HEK293 (cell line): ENCODE data around the gene GAD1.

Source experiments
- CTCF ChIA-PET: fragments of 350-600 bp; formaldehyde crosslinking; extraction: SDS; loops from one replicate; lab custom pipeline; 2021; ENCODE audit warnings: antibody characterized with exemption; lab: Yijun Ruan, JAX
- POLR2A ChIA-PET: fragments of 300-600 bp; formaldehyde crosslinking; extraction: SDS; loops from one replicate; lab custom pipeline; 2020; ENCODE audit warnings: antibody characterized with exemption, inconsistent platforms; lab: Yijun Ruan, JAX
- H3K27ac ChIP-seq: fragments of 200-500 bp; sonication (Bioruptor generic); 2 replicates; pipeline ENCODE4 v1.5.1; 2014; ENCODE audit warnings: low read depth, low read length, control low read depth, inconsistent platforms; ENCODE audit errors: extremely low read depth
- H3K36me3 ChIP-seq, 2 experiments: fragments of 200-500 bp in 1 of 2; sonication (Bioruptor generic) in 1 of 2; 1 replicate in 1 of 2; 2 replicates in 1 of 2; pipeline ENCODE4 v1.5.1; 2014 to 2017; ENCODE audit warnings: inconsistent platforms in 2 of 2, low read length in 2 of 2; ENCODE audit not compliant: control insufficient read depth in 2 of 2, insufficient read depth in 1 of 2
- H3K4me1 ChIP-seq: fragments of 200-500 bp; sonication (Bioruptor generic); 2 replicates; pipeline ENCODE4 v1.5.1; 2014; ENCODE audit warnings: mild to moderate bottlenecking, low read length, inconsistent platforms; ENCODE audit not compliant: control insufficient read depth, insufficient read depth
- H3K4me3 ChIP-seq: 2 replicates; pipeline ENCODE4 v1.5.1; 2011; ENCODE audit warnings: low read depth, mild to moderate bottlenecking, control low read depth, low read length, moderate library complexity
- H3K9me3 ChIP-seq: fragments of 200-500 bp; sonication (Bioruptor generic); 2 replicates; pipeline ENCODE4 v1.5.1; 2014; ENCODE audit warnings: low read depth, low read length, inconsistent platforms; ENCODE audit not compliant: control insufficient read depth, insufficient read depth
- KLF1 ChIP-seq: fragments of 450-650 bp; formaldehyde crosslinking; IDR thresholded peaks from 2 replicates; pipeline ENCODE4 v1.5.1; 2016; ENCODE audit warnings: missing biosample characterization, missing genetic modification characterization
- KLF7 ChIP-seq: fragments of 450-650 bp; formaldehyde crosslinking; IDR thresholded peaks from 2 replicates; pipeline ENCODE4 v1.5.1; 2016; ENCODE audit warnings: missing biosample characterization, missing genetic modification characterization, borderline replicate concordance
- PRDM1 ChIP-seq: fragments of 450-650 bp; formaldehyde crosslinking; IDR thresholded peaks from 2 replicates; pipeline ENCODE4; 2016; ENCODE audit warnings: missing biosample characterization, missing genetic modification characterization
- REPIN1 ChIP-seq: fragments of 450-650 bp; formaldehyde crosslinking; IDR thresholded peaks from 2 replicates; pipeline ENCODE4 v1.5.1; 2017; ENCODE audit warnings: missing biosample characterization, missing genetic modification characterization, low read depth
- ZNF2 ChIP-seq: fragments of 450-650 bp; formaldehyde crosslinking; IDR thresholded peaks from 2 replicates; pipeline ENCODE4 v1.5.1; 2016; ENCODE audit warnings: missing biosample characterization, missing genetic modification characterization
- ZNF514 ChIP-seq: fragments of 450-650 bp; formaldehyde crosslinking; IDR thresholded peaks from 2 replicates; pipeline ENCODE4 v1.5.1; 2016; ENCODE audit warnings: missing biosample characterization, missing genetic modification characterization
- ZNF529 ChIP-seq: fragments of 450-650 bp; formaldehyde crosslinking; IDR thresholded peaks from 2 replicates; pipeline ENCODE4 v1.5.1; 2017; ENCODE audit warnings: missing genetic modification characterization, missing biosample characterization; ENCODE audit not compliant: insufficient replicate concordance
- ZNF626 ChIP-seq: fragments of 450-650 bp; sonication (Bioruptor Pico); formaldehyde crosslinking; IDR thresholded peaks from 2 replicates; pipeline ENCODE4 v1.5.1; 2018; ENCODE audit warnings: missing biosample characterization, missing genetic modification characterization, inconsistent platforms
- ZNF837 ChIP-seq: fragments of 450-650 bp; formaldehyde crosslinking; IDR thresholded peaks from 2 replicates; pipeline ENCODE4 v1.5.1; 2016; ENCODE audit warnings: missing biosample characterization, missing genetic modification characterization
- TF ChIP-seq, protein P1 (sequence below): fragments of 450-650 bp; formaldehyde crosslinking; IDR thresholded peaks from 2 replicates; pipeline ENCODE4 v1.5.1; 2016; ENCODE audit warnings: missing biosample characterization, missing genetic modification characterization
- TF ChIP-seq, protein P2 (sequence below): fragments of 450-650 bp; formaldehyde crosslinking; IDR thresholded peaks from 2 replicates; pipeline ENCODE4 v1.5.1; 2016; ENCODE audit warnings: missing biosample characterization, missing genetic modification characterization
- TF ChIP-seq, protein P3 (sequence below): fragments of 450-650 bp; formaldehyde crosslinking; IDR thresholded peaks from 2 replicates; pipeline ENCODE4 v1.5.1; 2016; ENCODE audit warnings: missing biosample characterization, missing genetic modification characterization, low read depth
- TF ChIP-seq, protein P4 (sequence below): fragments of 450-650 bp; formaldehyde crosslinking; conservative IDR thresholded peaks from 2 replicates; pipeline ENCODE4 v1.5.1; 2016; ENCODE audit warnings: low read depth, missing biosample characterization, missing genetic modification characterization
- TF ChIP-seq, protein P5 (sequence below): fragments of 450-650 bp; IDR thresholded peaks from 2 replicates; pipeline ENCODE4 v1.5.1; 2018; ENCODE audit warnings: missing biosample characterization, mild to moderate bottlenecking, missing genetic modification characterization
- TF ChIP-seq, protein P6 (sequence below): fragments of 450-650 bp; formaldehyde crosslinking; IDR thresholded peaks from 2 replicates; pipeline ENCODE4; 2016; ENCODE audit warnings: missing biosample characterization, missing genetic modification characterization
- TF ChIP-seq, protein P7 (sequence below): fragments of 450-650 bp; formaldehyde crosslinking; IDR thresholded peaks from 2 replicates; pipeline ENCODE4 v1.5.1; 2017; ENCODE audit warnings: missing biosample characterization, missing genetic modification characterization

GAD1 gene

DNA sequence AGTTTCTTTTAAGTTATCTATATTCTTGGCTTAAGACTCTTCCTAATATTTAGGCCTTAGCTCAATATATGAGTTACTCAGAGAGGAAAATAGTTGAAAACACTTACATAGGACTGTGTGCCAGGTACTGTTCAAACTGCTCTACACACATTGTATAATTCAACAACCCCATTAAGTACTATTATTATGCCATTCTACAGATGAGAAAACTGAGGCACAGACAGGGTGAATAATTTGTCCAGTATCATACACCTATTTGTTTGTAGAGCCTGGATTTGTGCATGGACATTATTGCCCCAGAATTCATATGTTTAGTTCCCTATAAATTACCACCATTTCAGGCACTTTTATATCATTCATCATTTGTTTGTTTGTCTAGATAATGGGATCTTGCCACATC lies 17.7 kb upstream of the GAD1 start:
- no peak for TF ChIP-seq ZNF837 (tag by site-specific recombination)
- no peak for TF ChIP-seq ZNF2 (tag by site-specific recombination)
- TF ChIP-seq ZNF626 (tag by site-specific recombination), result no peak
- TF ChIP-seq, protein P1, sequence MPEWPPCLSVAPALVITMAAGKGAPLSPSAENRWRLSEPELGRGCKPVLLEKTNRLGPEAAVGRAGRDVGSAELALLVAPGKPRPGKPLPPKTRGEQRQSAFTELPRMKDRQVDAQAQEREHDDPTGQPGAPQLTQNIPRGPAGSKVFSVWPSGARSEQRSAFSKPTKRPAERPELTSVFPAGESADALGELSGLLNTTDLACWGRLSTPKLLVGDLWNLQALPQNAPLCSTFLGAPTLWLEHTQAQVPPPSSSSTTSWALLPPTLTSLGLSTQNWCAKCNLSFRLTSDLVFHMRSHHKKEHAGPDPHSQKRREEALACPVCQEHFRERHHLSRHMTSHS (tag by site-specific recombination), result no peak
- TF ChIP-seq, protein P2, sequence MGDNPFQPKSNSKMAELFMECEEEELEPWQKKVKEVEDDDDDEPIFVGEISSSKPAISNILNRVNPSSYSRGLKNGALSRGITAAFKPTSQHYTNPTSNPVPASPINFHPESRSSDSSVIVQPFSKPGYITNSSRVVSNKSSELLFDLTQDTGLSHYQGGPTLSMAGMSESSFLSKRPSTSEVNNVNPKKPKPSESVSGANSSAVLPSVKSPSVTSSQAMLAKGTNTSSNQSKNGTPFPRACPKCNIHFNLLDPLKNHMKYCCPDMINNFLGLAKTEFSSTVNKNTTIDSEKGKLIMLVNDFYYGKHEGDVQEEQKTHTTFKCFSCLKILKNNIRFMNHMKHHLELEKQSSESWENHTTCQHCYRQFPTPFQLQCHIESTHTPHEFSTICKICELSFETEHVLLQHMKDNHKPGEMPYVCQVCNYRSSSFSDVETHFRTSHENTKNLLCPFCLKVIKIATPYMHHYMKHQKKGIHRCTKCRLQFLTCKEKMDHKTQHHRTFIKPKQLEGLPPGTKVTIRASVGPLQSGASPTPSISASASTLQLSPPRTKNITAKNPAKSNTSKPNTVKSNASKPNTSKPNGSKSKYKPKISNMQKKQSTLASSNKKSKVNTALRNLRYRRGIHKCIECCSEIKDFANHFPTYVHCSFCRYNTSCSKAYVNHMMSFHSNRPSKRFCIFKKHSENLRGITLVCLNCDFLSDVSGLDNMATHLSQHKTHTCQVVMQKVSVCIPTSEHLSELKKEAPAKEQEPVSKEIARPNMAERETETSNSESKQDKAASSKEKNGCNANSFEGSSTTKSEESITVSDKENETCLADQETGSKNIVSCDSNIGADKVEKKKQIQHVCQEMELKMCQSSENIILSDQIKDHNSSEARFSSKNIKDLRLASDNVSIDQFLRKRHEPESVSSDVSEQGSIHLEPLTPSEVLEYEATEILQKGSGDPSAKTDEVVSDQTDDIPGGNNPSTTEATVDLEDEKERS (tag by site-specific recombination), result no peak
- TF ChIP-seq PRDM1 (tag by site-specific recombination), result no peak
- TF ChIP-seq ZNF529 (tag by site-specific recombination), result no peak
- TF ChIP-seq, protein P3, sequence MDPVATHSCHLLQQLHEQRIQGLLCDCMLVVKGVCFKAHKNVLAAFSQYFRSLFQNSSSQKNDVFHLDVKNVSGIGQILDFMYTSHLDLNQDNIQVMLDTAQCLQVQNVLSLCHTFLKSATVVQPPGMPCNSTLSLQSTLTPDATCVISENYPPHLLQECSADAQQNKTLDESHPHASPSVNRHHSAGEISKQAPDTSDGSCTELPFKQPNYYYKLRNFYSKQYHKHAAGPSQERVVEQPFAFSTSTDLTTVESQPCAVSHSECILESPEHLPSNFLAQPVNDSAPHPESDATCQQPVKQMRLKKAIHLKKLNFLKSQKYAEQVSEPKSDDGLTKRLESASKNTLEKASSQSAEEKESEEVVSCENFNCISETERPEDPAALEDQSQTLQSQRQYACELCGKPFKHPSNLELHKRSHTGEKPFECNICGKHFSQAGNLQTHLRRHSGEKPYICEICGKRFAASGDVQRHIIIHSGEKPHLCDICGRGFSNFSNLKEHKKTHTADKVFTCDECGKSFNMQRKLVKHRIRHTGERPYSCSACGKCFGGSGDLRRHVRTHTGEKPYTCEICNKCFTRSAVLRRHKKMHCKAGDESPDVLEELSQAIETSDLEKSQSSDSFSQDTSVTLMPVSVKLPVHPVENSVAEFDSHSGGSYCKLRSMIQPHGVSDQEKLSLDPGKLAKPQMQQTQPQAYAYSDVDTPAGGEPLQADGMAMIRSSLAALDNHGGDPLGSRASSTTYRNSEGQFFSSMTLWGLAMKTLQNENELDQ (tag by site-specific recombination), result no peak
- TF ChIP-seq ZNF514 (tag by site-specific recombination), result no peak
- TF ChIP-seq, protein P4, sequence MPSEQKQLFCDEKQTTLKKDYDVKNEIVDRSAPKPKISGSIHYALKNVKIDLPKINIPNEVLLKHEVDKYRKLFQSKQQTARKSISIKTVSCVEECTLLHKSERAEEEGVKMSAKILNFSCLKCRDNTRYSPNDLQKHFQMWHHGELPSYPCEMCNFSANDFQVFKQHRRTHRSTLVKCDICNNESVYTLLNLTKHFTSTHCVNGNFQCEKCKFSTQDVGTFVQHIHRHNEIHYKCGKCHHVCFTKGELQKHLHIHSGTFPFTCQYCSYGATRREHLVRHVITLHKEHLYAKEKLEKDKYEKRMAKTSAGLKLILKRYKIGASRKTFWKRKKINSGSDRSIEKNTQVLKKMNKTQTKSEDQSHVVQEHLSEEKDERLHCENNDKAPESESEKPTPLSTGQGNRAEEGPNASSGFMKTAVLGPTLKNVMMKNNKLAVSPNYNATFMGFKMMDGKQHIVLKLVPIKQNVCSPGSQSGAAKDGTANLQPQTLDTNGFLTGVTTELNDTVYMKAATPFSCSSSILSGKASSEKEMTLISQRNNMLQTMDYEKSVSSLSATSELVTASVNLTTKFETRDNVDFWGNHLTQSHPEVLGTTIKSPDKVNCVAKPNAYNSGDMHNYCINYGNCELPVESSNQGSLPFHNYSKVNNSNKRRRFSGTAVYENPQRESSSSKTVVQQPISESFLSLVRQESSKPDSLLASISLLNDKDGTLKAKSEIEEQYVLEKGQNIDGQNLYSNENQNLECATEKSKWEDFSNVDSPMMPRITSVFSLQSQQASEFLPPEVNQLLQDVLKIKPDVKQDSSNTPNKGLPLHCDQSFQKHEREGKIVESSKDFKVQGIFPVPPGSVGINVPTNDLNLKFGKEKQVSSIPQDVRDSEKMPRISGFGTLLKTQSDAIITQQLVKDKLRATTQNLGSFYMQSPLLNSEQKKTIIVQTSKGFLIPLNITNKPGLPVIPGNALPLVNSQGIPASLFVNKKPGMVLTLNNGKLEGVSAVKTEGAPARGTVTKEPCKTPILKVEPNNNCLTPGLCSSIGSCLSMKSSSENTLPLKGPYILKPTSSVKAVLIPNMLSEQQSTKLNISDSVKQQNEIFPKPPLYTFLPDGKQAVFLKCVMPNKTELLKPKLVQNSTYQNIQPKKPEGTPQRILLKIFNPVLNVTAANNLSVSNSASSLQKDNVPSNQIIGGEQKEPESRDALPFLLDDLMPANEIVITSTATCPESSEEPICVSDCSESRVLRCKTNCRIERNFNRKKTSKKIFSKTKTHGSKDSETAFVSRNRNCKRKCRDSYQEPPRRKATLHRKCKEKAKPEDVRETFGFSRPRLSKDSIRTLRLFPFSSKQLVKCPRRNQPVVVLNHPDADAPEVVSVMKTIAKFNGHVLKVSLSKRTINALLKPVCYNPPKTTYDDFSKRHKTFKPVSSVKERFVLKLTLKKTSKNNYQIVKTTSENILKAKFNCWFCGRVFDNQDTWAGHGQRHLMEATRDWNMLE (tag by site-specific recombination), result no peak
- TF ChIP-seq KLF7, result no peak
- TF ChIP-seq, protein P5, sequence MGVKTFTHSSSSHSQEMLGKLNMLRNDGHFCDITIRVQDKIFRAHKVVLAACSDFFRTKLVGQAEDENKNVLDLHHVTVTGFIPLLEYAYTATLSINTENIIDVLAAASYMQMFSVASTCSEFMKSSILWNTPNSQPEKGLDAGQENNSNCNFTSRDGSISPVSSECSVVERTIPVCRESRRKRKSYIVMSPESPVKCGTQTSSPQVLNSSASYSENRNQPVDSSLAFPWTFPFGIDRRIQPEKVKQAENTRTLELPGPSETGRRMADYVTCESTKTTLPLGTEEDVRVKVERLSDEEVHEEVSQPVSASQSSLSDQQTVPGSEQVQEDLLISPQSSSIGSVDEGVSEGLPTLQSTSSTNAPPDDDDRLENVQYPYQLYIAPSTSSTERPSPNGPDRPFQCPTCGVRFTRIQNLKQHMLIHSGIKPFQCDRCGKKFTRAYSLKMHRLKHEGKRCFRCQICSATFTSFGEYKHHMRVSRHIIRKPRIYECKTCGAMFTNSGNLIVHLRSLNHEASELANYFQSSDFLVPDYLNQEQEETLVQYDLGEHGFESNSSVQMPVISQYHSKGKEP, result no peak
- no peak for TF ChIP-seq KLF1 (tag by site-specific recombination)
- TF ChIP-seq, protein P6, sequence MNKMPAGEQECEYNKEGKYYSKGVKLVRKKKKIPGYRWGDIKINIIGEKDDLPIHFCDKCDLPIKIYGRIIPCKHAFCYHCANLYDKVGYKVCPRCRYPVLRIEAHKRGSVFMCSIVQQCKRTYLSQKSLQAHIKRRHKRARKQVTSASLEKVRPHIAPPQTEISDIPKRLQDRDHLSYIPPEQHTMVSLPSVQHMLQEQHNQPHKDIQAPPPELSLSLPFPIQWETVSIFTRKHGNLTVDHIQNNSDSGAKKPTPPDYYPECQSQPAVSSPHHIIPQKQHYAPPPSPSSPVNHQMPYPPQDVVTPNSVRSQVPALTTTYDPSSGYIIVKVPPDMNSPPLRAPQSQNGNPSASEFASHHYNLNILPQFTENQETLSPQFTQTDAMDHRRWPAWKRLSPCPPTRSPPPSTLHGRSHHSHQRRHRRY (tag by site-specific recombination), result no peak
- TF ChIP-seq REPIN1 (tag by site-specific recombination), result no peak
- TF ChIP-seq, protein P7, sequence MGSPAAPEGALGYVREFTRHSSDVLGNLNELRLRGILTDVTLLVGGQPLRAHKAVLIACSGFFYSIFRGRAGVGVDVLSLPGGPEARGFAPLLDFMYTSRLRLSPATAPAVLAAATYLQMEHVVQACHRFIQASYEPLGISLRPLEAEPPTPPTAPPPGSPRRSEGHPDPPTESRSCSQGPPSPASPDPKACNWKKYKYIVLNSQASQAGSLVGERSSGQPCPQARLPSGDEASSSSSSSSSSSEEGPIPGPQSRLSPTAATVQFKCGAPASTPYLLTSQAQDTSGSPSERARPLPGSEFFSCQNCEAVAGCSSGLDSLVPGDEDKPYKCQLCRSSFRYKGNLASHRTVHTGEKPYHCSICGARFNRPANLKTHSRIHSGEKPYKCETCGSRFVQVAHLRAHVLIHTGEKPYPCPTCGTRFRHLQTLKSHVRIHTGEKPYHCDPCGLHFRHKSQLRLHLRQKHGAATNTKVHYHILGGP, result no peak
- TF ChIP-seq, all 188 proteins: peak for 0

More for the DNA sequence above, 17.7 kb upstream of the GAD1 start:
- Histone ChIP-seq H3K4me3 (no peak overlapping the region), H3K4me1 (no peaks in the 10 kb centered on the region), H3K9me3 (no peaks in the 10 kb centered on the region), H3K27ac (no peak overlapping the region), H3K36me3 (no peaks in the 10 kb centered on the region)
- ChIA-PET POLR2A (no interaction called here), CTCF (interaction anchor here (0.5 kb wide), 1 partner anchor 1024 kb away, joined by 6 read pairs; no protein-coding TSS in a partner anchor)
